T follicular helper cell (primary cell): Measurements from ENCODE around the gene NDUFS6.

Source experiments
- DNase-seq: peaks from one replicate; pipeline ENCODE4 v3.0.0-alpha.2; 2020; ENCODE audit warnings: low read depth
- total RNA-seq, 2 experiments: gene quantifications; one replicate each; lab custom pipeline; 2026; lab: John Stamatoyannopoulos, UW

The NDUFS6 gene
- total RNA-seq, result 27.2 to 51.4 reads per million in 2 experiments

GRCh38 chr5:1801222-1801966 is at the start of gene NDUFS6:
TSS of gene NDUFS6 (plus strand) at chr5:1801407. CDS start at chr5:1801418, 11 bp downstream.
- peak; percentile 67 for DNase-seq

GRCh38 chr5:1751864-1752822 is 49.1 kb upstream of the NDUFS6 start:
- DNase-seq, result no peak

GRCh38 chr5:1752881-1753280 is 48.3 kb upstream of the NDUFS6 start:
- no peak for DNase-seq

- no peak for DNase-seq
These were observed 47.7 kb upstream of the NDUFS6 start for GRCh38 chr5:1753490-1753889.

GRCh38 chr5:1754531-1755220 is 46.5 kb upstream of the NDUFS6 start:
- DNase-seq, result no peak

- DNase-seq, result no peak
These were observed 45.8 kb upstream of the NDUFS6 start for GRCh38 chr5:1755321-1755949.

- no peak for DNase-seq
These were observed 44.7 kb upstream of the NDUFS6 start for GRCh38 chr5:1756481-1756880.

- DNase-seq, result no peak
These were observed 43.7 kb upstream of the NDUFS6 start for GRCh38 chr5:1757511-1757910.

- DNase-seq, result no peak
These were observed 42.6 kb upstream of the NDUFS6 start for GRCh38 chr5:1758574-1758973.

GRCh38 chr5:1759378-1759970 is 41.7 kb upstream of the NDUFS6 start:
- no peak for DNase-seq

GRCh38 chr5:1760231-1760630 is 41.0 kb upstream of the NDUFS6 start:
- DNase-seq, result no peak

- DNase-seq, result no peak
These were observed 40.4 kb upstream of the NDUFS6 start for GRCh38 chr5:1760656-1761452.

GRCh38 chr5:1761453-1761755 is 39.8 kb upstream of the NDUFS6 start:
- no peak for DNase-seq

GRCh38 chr5:1762121-1762882 is 38.9 kb upstream of the NDUFS6 start:
- no peak for DNase-seq

- DNase-seq, result no peak
These were observed 38.2 kb upstream of the NDUFS6 start for GRCh38 chr5:1762883-1763547.

GRCh38 chr5:1763548-1763911 is 37.7 kb upstream of the NDUFS6 start:
- peak; percentile 16 for DNase-seq

GRCh38 chr5:1763960-1764605 is 37.1 kb upstream of the NDUFS6 start:
- DNase-seq, result no peak

GRCh38 chr5:1764606-1764960 is 36.6 kb upstream of the NDUFS6 start:
- no peak for DNase-seq
